HEK293 (cell line): ENCODE data around the gene TTC33.

Experiments
- CTCF ChIP-seq: fragments of 450-650 bp; formaldehyde crosslinking; IDR thresholded peaks from 2 replicates; pipeline ENCODE4 v1.5.1; 2016; ENCODE audit warnings: missing biosample characterization, missing genetic modification characterization
- KLF16 ChIP-seq: fragments of 450-650 bp; formaldehyde crosslinking; IDR thresholded peaks from 2 replicates; pipeline ENCODE4 v1.5.1; 2017; ENCODE audit warnings: missing biosample characterization, missing genetic modification characterization
- PATZ1 ChIP-seq: fragments of 450-650 bp; formaldehyde crosslinking; IDR thresholded peaks from 2 replicates; pipeline ENCODE4 v1.5.1; 2016; ENCODE audit warnings: missing biosample characterization, missing genetic modification characterization
- SCRT1 ChIP-seq: fragments of 450-650 bp; formaldehyde crosslinking; IDR thresholded peaks from 2 replicates; pipeline ENCODE4 v1.5.1; 2016; ENCODE audit warnings: missing biosample characterization, missing genetic modification characterization, borderline replicate concordance
- YY1 ChIP-seq: fragments of 450-650 bp; formaldehyde crosslinking; IDR thresholded peaks from 2 replicates; pipeline ENCODE4 v1.5.1; 2018; ENCODE audit warnings: missing biosample characterization, missing genetic modification characterization
- ZNF18 ChIP-seq: fragments of 450-650 bp; formaldehyde crosslinking; IDR thresholded peaks from 2 replicates; pipeline ENCODE4 v1.5.1; 2016; ENCODE audit warnings: missing biosample characterization, missing genetic modification characterization
- ZNF510 ChIP-seq: fragments of 450-650 bp; formaldehyde crosslinking; IDR thresholded peaks from 2 replicates; pipeline ENCODE4 v1.5.1; 2018; ENCODE audit warnings: mild to moderate bottlenecking, missing genetic modification characterization, missing biosample characterization; ENCODE audit not compliant: insufficient replicate concordance
- ZNF626 ChIP-seq: fragments of 450-650 bp; sonication (Bioruptor Pico); formaldehyde crosslinking; IDR thresholded peaks from 2 replicates; pipeline ENCODE4 v1.5.1; 2018; ENCODE audit warnings: missing biosample characterization, missing genetic modification characterization, inconsistent platforms

- TF ChIP-seq YY1 (no peak), SCRT1 (tag by site-specific recombination) (no peak), ZNF510 (tag by site-specific recombination) (no peak), CTCF (no peak), ZNF18 (tag by site-specific recombination) (no peak), KLF16 (tag by site-specific recombination) (no peak), ZNF626 (tag by site-specific recombination) (no peak), PATZ1 (no peak)
Observed at GRCh38 chr5:40559306-40559705, 196.5 kb downstream of the TTC33 start.
